ENCODE results near the gene ZRANB1. TPM values are rescaled to one million over a fixed set of nuclear protein-coding genes. Genes with fewer than 3 reads are reported as not detected.

The ZRANB1 gene
- total and polyA plus RNA-seq, 2 of the 4 experiments (the other 2 are of a cell fraction) = 11.2 to 24.7 TPM

DNA sequence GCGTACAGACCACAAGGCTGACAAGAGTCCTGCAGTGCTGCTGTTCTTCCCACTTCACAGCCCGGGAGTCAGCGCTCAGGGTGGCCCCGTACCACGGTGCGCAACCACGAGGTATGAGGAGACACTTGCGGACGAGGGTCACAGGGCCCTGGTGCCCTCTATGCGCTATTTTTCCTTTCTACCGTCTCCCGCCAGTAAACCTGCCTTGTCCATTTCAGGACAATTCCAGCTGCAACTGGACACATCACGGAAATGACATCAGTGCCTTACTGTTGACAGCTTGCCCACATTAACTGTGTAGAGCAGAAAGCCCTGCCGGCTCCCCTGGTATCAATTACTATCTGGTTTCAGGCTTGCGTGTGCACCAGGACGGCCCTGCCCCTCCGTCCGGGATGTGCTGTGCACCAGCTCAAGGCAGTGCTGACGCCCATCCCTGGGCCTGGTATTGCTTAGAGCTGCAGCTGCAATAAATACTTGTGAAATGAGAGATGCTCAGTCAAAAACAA is 65.1 kb downstream of the ZRANB1 start:
- no peak overlapping the region for H4K91ac ChIP-seq (ENCODE audit: insufficient read depth, low read depth, low read length)
- peaks cover 11% of the 10 kb centered on the region; the same call in 1 of the 2 replicates for H3K4me1 ChIP-seq (ENCODE audit: control insufficient read depth, insufficient read depth, low read length)
- peaks cover 22% of the 10 kb centered on the region for H3K9me1 ChIP-seq (ENCODE audit: insufficient read depth, low read length)
- in situ Hi-C loops (cut with MboI; ENCODE audit: low sequenced_read_pairs) (no loop called here), intact Hi-C loops (cut with micrococcal nuclease) (no loop called here), dilution Hi-C loops (cut with HindIII; ENCODE audit: low sequenced_read_pairs, unreplicated experiment) (no loop called here)
- H3K56ac ChIP-seq (ENCODE audit: extremely low read depth, insufficient read depth, low read length) = no peak overlapping the region
- no peak overlapping the region for H3K4me2 ChIP-seq (ENCODE audit: low read depth, low read length)
- H3K14ac ChIP-seq (replicated peaks; ENCODE audit: low read depth, low read length) = no peak overlapping the region
- H3K27me3 ChIP-seq (ENCODE audit: control insufficient read depth, insufficient read depth, low read length) = no peaks in the 10 kb centered on the region
- no peak overlapping the region for H2AK5ac ChIP-seq (ENCODE audit: low read depth, low read length)
- H3K18ac ChIP-seq (ENCODE audit: low read depth, low read length) = no peak overlapping the region
- 83% methylated on average over 11 of the region's 19 CpGs; no CpG with 5 or more reads in 1 of the 2 experiments for WGBS, 2 experiments (ENCODE audit: extremely low coverage in 2 of 2, insufficient read length in 1 of 2)
- H2AK9ac ChIP-seq (replicated peaks; ENCODE audit: low read depth, low read length, poor library complexity) = peak overlapping the region; percentile 48
- no peak overlapping the region for H3K4me3 ChIP-seq (ENCODE audit: insufficient read depth, low read depth, low read length)
- no peak overlapping the region for H3K9ac ChIP-seq (ENCODE audit: low read depth, low read length)
- no TSS peak for BruUV-seq (replicated peaks)
- no peak overlapping the region for H2BK120ac ChIP-seq (ENCODE audit: low read depth, low read length)
- H2BK15ac ChIP-seq (ENCODE audit: low read depth, low read length) = no peak overlapping the region
- peaks cover 76% of the 10 kb centered on the region for H4K20me1 ChIP-seq (ENCODE audit: insufficient read depth, low read length)
- peaks cover 27 to 91% of the 10 kb centered on the region in 2 experiments for H3K79me1 ChIP-seq (ENCODE audit: low read depth in 1 of 2, low read length in 2 of 2)
- H3K4ac ChIP-seq (ENCODE audit: low read depth, low read length) = no peak overlapping the region
- DNase-seq (peak; percentile 46), ATAC-seq (ENCODE audit: low read depth) (peak; percentile 56)
- H3K23ac ChIP-seq (ENCODE audit: low read depth, low read length) = 0 out of 2 replicates have a peak overlapping the region, but pooled peaks have one; percentile 42
- H4K8ac ChIP-seq (ENCODE audit: low read depth in 2 of 2, low read length in 2 of 2) = no peak overlapping the region; a peak in 1 of 4 replicates
- peaks cover 27% of the 10 kb centered on the region; the same call in 1 of the 2 replicates for H3K36me3 ChIP-seq (ENCODE audit: control insufficient read depth, insufficient read depth, low read length)
- H3K27ac ChIP-seq (ENCODE audit: insufficient read depth, low read length) = peak overlapping the region; percentile 18; the same call in 1 of the 2 replicates
- H2AFZ ChIP-seq (replicated peaks; ENCODE audit: low read length, poor library complexity) = peak overlapping the region; percentile 1
- no peak overlapping the region for H2BK20ac ChIP-seq (ENCODE audit: low read depth, low read length)
- H2BK5ac ChIP-seq (ENCODE audit: low read depth, low read length, poor library complexity, severe bottlenecking) = no peak overlapping the region
- no peak overlapping the region for H4K5ac ChIP-seq (ENCODE audit: low read depth, low read length)
- TF ChIP-seq, protein P1, sequence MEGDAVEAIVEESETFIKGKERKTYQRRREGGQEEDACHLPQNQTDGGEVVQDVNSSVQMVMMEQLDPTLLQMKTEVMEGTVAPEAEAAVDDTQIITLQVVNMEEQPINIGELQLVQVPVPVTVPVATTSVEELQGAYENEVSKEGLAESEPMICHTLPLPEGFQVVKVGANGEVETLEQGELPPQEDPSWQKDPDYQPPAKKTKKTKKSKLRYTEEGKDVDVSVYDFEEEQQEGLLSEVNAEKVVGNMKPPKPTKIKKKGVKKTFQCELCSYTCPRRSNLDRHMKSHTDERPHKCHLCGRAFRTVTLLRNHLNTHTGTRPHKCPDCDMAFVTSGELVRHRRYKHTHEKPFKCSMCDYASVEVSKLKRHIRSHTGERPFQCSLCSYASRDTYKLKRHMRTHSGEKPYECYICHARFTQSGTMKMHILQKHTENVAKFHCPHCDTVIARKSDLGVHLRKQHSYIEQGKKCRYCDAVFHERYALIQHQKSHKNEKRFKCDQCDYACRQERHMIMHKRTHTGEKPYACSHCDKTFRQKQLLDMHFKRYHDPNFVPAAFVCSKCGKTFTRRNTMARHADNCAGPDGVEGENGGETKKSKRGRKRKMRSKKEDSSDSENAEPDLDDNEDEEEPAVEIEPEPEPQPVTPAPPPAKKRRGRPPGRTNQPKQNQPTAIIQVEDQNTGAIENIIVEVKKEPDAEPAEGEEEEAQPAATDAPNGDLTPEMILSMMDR (conservative IDR thresholded peaks at IDR 0.05; ENCODE audit: low read depth, low read length) = no peak
- TF ChIP-seq RCOR1 (IDR thresholded peaks at IDR 0.05; ENCODE audit: insufficient replicate concordance, low read length) = no peak
- TF ChIP-seq CEBPB (IDR thresholded peaks at IDR 0.05; ENCODE audit: low read depth, low read length) = no peak
- TF ChIP-seq, protein P2, sequence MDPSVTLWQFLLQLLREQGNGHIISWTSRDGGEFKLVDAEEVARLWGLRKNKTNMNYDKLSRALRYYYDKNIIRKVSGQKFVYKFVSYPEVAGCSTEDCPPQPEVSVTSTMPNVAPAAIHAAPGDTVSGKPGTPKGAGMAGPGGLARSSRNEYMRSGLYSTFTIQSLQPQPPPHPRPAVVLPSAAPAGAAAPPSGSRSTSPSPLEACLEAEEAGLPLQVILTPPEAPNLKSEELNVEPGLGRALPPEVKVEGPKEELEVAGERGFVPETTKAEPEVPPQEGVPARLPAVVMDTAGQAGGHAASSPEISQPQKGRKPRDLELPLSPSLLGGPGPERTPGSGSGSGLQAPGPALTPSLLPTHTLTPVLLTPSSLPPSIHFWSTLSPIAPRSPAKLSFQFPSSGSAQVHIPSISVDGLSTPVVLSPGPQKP (IDR thresholded peaks at IDR 0.05; ENCODE audit: borderline replicate concordance, low read depth, low read length) = no peak
- TF ChIP-seq POLR2A (IDR thresholded peaks at IDR 0.05; ENCODE audit: low read depth, low read length) = no peak
- TF ChIP-seq RFX5 (IDR thresholded peaks at IDR 0.05; ENCODE audit: low read depth, low read length) = no peak
- TF ChIP-seq CHD1 (IDR thresholded peaks at IDR 0.05; ENCODE audit: low read depth, low read length) = no peak
- H3K9me3 ChIP-seq (ENCODE audit: control insufficient read depth, insufficient read depth, low read length) = no peaks in the 10 kb centered on the region
- POLR2A ChIA-PET (ENCODE audit: unreplicated experiment) = no interaction called here
- CTCF ChIA-PET = interaction anchor here (0.7 kb wide), 1 partner anchor 54 kb away, joined by 3 read pairs; no protein-coding TSS in a partner anchor

Measured in IMR-90 (cell line).